SK-N-SH (cell line): ENCODE results near the gene NBEA. TPM values are rescaled to one million over a fixed set of nuclear protein-coding genes. Genes with fewer than 3 reads are reported as not detected.

ENCODE experiments used
- CTCF ChIA-PET: fragments of 300-600, 350-600 bp; formaldehyde crosslinking; extraction: SDS; loops from one replicate; lab custom pipeline; 2021; lab: Yijun Ruan, JAX
- POLR2A ChIA-PET: fragments of 350-600 bp; sonication (Branson Sonifier 250); formaldehyde crosslinking; extraction: SDS; loops from one replicate; lab custom pipeline; 2020; ENCODE audit warnings: antibody characterized with exemption, inconsistent platforms; lab: Yijun Ruan, JAX
- DNase-seq: peaks from one replicate; pipeline ENCODE4 v3.0.0; 2012
- H2AFZ ChIP-seq: fragments of 200-600 bp; sonication (generic); 2 replicates; pipeline ENCODE4 v1.8.1; 2016; ENCODE audit warnings: antibody characterized with exemption, mild to moderate bottlenecking, low read depth
- H3F3A ChIP-seq: fragments of 200-600 bp; sonication (generic); replicated peaks from 2 replicates; pipeline ENCODE3; 2016; ENCODE audit warnings: antibody characterized with exemption, mild to moderate bottlenecking; ENCODE audit not compliant: insufficient read depth
- H3K27ac ChIP-seq, 2 experiments: fragments of 200-500 bp in 1 of 2; fragments of 200-600 bp in 1 of 2; sonication (Bioruptor generic) in 1 of 2; sonication (generic), shearing (Covaris generic) in 1 of 2; 2 replicates each; pipeline versions ENCODE4 v1.5.1 to v1.6.1; 2014 to 2016; ENCODE audit warnings: low read depth in 2 of 2, inconsistent platforms in 1 of 2, low read length in 1 of 2, mild to moderate bottlenecking in 1 of 2, mixed read lengths in 1 of 2
- H3K27me3 ChIP-seq: fragments of 200-600 bp; sonication (generic), shearing (Covaris generic); 2 replicates; pipeline ENCODE4 v1.6.1; 2016; ENCODE audit warnings: mixed run types; ENCODE audit not compliant: insufficient read depth
- H3K36me3 ChIP-seq, 2 experiments: fragments of 200-500 bp in 1 of 2; fragments of 200-600 bp in 1 of 2; sonication (Bioruptor generic) in 1 of 2; sonication (generic) in 1 of 2; replicated peaks in 1 of 2; 2 replicates each; pipeline versions ENCODE3 to v1.5.1; 2014 to 2016; ENCODE audit warnings: low read length in 1 of 2, mild to moderate bottlenecking in 1 of 2; ENCODE audit not compliant: insufficient read depth in 2 of 2, control insufficient read depth in 1 of 2
- H3K4me1 ChIP-seq, 2 experiments: fragments of 200-500 bp in 1 of 2; fragments of 200-600 bp in 1 of 2; sonication (Bioruptor generic) in 1 of 2; sonication (generic), shearing (Covaris generic) in 1 of 2; 2 replicates each; pipeline versions ENCODE4 v1.5.1 to v1.6.1; 2014 to 2016; ENCODE audit warnings: low read depth in 1 of 2, low read length in 1 of 2, mixed run types in 1 of 2; ENCODE audit not compliant: insufficient read depth in 2 of 2, control insufficient read depth in 1 of 2
- H3K4me2 ChIP-seq: fragments of 200-600 bp; sonication (generic), shearing (Covaris generic); 2 replicates; pipeline ENCODE4 v1.6.1; 2017; ENCODE audit warnings: mixed run types
- H3K4me3 ChIP-seq, 2 experiments: fragments of 200-500 bp in 1 of 2; fragments of 200-600 bp in 1 of 2; sonication (Bioruptor generic) in 1 of 2; sonication (generic), shearing (Covaris generic) in 1 of 2; 2 replicates each; pipeline versions ENCODE4 v1.5.1 to v1.8.1; 2014 to 2016; ENCODE audit warnings: low read depth in 2 of 2, inconsistent platforms in 1 of 2, low read length in 1 of 2, mild to moderate bottlenecking in 1 of 2, mixed read lengths in 1 of 2, moderate library complexity in 1 of 2
- H3K79me2 ChIP-seq: fragments of 200-600 bp; sonication (generic); 2 replicates; pipeline ENCODE4 v1.8.1; 2017; ENCODE audit warnings: mild to moderate bottlenecking; ENCODE audit not compliant: insufficient read depth
- H3K9ac ChIP-seq: fragments of 200-600 bp; sonication (generic); 2 replicates; pipeline ENCODE4 v1.6.1; 2017; ENCODE audit warnings: mixed run types
- H3K9me2 ChIP-seq: fragments of 200-600 bp; sonication (generic); 2 replicates; pipeline ENCODE4 v1.6.1; 2017; ENCODE audit warnings: mixed run types
- H3K9me3 ChIP-seq: fragments of 200-600 bp; sonication (generic); 2 replicates; pipeline ENCODE4 v1.6.1; 2017; ENCODE audit warnings: mixed run types, mild to moderate bottlenecking, moderate library complexity
- H4K20me1 ChIP-seq: fragments of 200-600 bp; sonication (generic); 2 replicates; pipeline ENCODE4 v1.6.1; 2017; ENCODE audit warnings: mild to moderate bottlenecking, mixed run types; ENCODE audit not compliant: insufficient read depth
- ELF1 ChIP-seq: IDR thresholded peaks from 2 replicates; pipeline ENCODE4 v1.4.0; 2012
- EP300 ChIP-seq, 2 experiments: IDR thresholded peaks; 2 replicates each; pipeline versions ENCODE4 v1.4.0 to v1.6.1; 2012; ENCODE audit warnings: borderline replicate concordance in 1 of 2, low read depth in 1 of 2, low read length in 1 of 2
- FOSL2 ChIP-seq: IDR thresholded peaks from 2 replicates; pipeline ENCODE4 v1.4.0; 2012; ENCODE audit warnings: low read depth, mild to moderate bottlenecking, moderate library complexity, borderline replicate concordance
- JUND ChIP-seq: IDR thresholded peaks from 2 replicates; pipeline ENCODE4 v1.4.0; 2012
- REST ChIP-seq: IDR thresholded peaks from 2 replicates; pipeline ENCODE4 v1.6.1; 2012; ENCODE audit warnings: mild to moderate bottlenecking, low read depth, low read length, moderate library complexity
- RXRA ChIP-seq: IDR thresholded peaks from 2 replicates; pipeline ENCODE4 v1.4.0; 2012; ENCODE audit warnings: low read depth, mild to moderate bottlenecking, borderline replicate concordance
- USF1 ChIP-seq: IDR thresholded peaks from 2 replicates; pipeline ENCODE4 v1.4.0; 2012; ENCODE audit warnings: low read depth, borderline replicate concordance
- ZBTB33 ChIP-seq: IDR thresholded peaks from 2 replicates; pipeline ENCODE4 v1.4.0; 2012; ENCODE audit warnings: low read depth, borderline replicate concordance
- WGBS: methylation state at CpG from one replicate; pipeline ENCODE4 v1.1.6; 2017; ENCODE audit warnings: low lambda C conversion rate; 5-methylcytosine and 5-hydroxymethylcytosine counted together
- polyA plus RNA-seq, 3 experiments: library from polyadenylated mRNA; depleted of rRNA; stranded (reverse); fragments of >200 nt; gene quantifications; 2 replicates each; pipeline ENCODE4 v1.2.3, GENCODE V29; 2012

The NBEA gene
- polyA plus RNA-seq, 1 of the 3 experiments (the other 2 are of a cell fraction): 12.3 TPM

- WGBS: 91% methylated on average over 7 of the region's 8 CpGs
- Histone ChIP-seq H3K4me1 (no peaks in the 10 kb centered on the region), H3F3A (no peaks in the 10 kb centered on the region), H2AFZ (no peak overlapping the region), H3K27ac (no peak overlapping the region), H3K79me2 (no peaks in the 10 kb centered on the region), H3K27me3 (no peaks in the 10 kb centered on the region), H3K9ac (no peak overlapping the region), H3K9me2 (no peaks in the 10 kb centered on the region), H3K4me3 (no peak overlapping the region), H3K36me3 (peaks cover 0 to 3% of the 10 kb centered on the region in 2 experiments), H4K20me1 (no peaks in the 10 kb centered on the region), H3K9me3 (no peaks in the 10 kb centered on the region), H3K4me2 (no peak overlapping the region)
- no peak for TF ChIP-seq JUND
- no peak for TF ChIP-seq EP300 (IDR thresholded peaks at IDR 0.05; ENCODE audit: borderline replicate concordance in 1 of 2, low read depth in 1 of 2, low read length in 1 of 2)
- no peak for TF ChIP-seq FOSL2
- TF ChIP-seq ELF1: no peak
- no peak for TF ChIP-seq RXRA
- ChIA-PET CTCF (interaction anchor here (0.8 kb wide), 1 partner anchor 20 kb away, joined by 3 read pairs; no protein-coding TSS in a partner anchor), POLR2A (no interaction called here)
- DNase-seq: no peak
These were observed 313.2 kb downstream of the NBEA start for GRCh38 chr13:35255241-35255640.

- no peaks in the 10 kb centered on the region for H3K36me3 ChIP-seq
- H3K9ac ChIP-seq: no peak overlapping the region
- H3K9me3 ChIP-seq: no peaks in the 10 kb centered on the region
- H3K4me2 ChIP-seq: no peak overlapping the region
- no peaks in the 10 kb centered on the region for H3K27me3 ChIP-seq
- H3K9me2 ChIP-seq: no peaks in the 10 kb centered on the region
- WGBS: 96% methylated on average over 7 of the region's 9 CpGs
- DNase-seq: no peak
- H3K27ac ChIP-seq: no peak overlapping the region
- CTCF ChIA-PET: no interaction called here
- H3K79me2 ChIP-seq: no peaks in the 10 kb centered on the region
- H3K4me3 ChIP-seq: no peak overlapping the region; a peak in 1 of 4 replicates
- no peaks in the 10 kb centered on the region for H4K20me1 ChIP-seq
- no peaks in the 10 kb centered on the region for H3K4me1 ChIP-seq
- no peaks in the 10 kb centered on the region for H3F3A ChIP-seq
- POLR2A ChIA-PET: no interaction called here
- H2AFZ ChIP-seq: no peak overlapping the region
- no peak for TF ChIP-seq REST
- TF ChIP-seq USF1: no peak
- no peak for TF ChIP-seq ZBTB33
These were observed 314.5 kb downstream of the NBEA start for GRCh38 chr13:35256459-35257148.
